CD4-positive, alpha-beta T cell treated with Interleukin-17A for 1 hour (primary cell): ENCODE data around the gene ENG.
A peak's percentile ranks its signal among the peaks of the same experiment; 100 is the strongest.
"Not testable (repeated sequence)": the region's sequence is repeated elsewhere in the genome, so short reads cannot be mapped to it uniquely, and the experiment has no call there.

ENCODE experiments used
- DNase-seq: peaks from one replicate; pipeline ENCODE4 v3.0.0-alpha.2; 2020

The ENG gene

DNA sequence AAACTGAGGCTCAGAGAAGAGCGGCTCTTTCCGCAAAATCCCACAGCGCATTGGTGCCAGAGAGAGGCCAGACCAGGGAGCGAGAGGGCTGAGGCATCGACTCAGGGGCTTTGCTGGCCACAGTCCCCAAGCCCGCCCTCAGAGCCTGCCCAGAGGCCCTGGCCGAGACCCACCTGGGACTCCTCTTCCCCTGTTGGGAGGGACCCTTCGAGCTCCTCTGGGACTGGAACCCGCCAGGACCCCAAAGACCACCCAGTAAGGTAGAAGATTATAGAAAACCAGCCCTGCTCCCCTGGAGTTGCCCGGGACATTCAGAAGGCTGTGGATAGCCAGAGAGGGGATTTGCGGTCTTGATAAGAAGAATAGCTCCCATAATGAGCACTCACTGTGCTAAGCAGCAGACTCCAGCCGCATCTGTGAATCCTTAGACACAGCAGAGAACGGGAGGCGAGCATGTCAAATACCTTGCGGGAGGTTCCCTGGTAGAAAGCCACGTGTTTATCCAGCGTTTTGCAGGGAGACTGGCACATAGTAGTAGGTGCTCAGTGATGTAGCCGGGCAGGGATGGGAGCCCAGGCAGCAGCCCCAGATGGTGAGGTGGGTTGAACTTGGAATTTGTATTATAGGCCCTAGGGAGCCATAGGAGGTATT lies 23.7 kb upstream of the ENG start:
- no peak for DNase-seq

- no peak for DNase-seq
These were observed 23.1 kb upstream of the ENG start, which contains the start of gene AK1 for GRCh38 chr9:127877566-127877998. Gene AK1 (minus strand): TSS chr9:127877675. CDS start chr9:127874617, 3,058 bp downstream.

DNA sequence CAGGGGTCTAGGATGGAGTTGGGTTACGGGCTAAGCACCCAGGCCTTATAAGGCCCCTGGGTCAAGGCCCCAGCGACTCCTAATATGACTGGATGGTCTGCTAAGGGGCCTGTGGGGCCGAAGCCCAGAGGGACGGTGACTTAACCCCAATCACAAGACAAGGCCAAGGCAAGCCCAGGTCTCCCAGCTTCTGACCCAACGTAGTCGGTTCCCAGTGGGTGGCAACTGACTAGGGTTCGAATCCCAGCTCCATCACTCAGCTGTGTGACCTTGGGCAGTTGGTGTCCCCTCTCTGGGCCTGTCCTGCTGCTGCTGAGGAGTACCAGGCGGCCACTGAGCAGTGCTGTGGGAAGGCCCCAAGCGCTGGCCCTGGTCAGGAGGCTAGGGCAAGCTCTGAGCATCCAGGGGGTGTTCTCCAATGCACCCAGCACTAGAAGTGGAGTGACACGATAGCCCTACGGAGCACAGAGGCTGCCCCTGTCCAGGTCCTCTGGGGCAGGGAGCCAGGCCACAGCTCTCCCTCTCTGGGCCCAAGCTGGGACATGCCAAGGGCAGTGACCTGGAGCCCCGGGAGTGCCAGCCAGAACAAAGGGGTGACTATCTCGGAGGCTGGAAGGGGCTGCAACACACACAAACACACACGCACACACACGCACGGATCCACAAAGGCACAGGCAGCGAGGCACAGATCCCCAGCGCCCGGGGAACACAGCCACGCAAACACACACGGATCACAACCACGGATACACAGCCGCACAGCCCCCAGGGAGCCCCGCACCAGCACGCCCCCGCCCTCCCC lies 22.5 kb upstream of the ENG start:
- no peak for DNase-seq

DNA sequence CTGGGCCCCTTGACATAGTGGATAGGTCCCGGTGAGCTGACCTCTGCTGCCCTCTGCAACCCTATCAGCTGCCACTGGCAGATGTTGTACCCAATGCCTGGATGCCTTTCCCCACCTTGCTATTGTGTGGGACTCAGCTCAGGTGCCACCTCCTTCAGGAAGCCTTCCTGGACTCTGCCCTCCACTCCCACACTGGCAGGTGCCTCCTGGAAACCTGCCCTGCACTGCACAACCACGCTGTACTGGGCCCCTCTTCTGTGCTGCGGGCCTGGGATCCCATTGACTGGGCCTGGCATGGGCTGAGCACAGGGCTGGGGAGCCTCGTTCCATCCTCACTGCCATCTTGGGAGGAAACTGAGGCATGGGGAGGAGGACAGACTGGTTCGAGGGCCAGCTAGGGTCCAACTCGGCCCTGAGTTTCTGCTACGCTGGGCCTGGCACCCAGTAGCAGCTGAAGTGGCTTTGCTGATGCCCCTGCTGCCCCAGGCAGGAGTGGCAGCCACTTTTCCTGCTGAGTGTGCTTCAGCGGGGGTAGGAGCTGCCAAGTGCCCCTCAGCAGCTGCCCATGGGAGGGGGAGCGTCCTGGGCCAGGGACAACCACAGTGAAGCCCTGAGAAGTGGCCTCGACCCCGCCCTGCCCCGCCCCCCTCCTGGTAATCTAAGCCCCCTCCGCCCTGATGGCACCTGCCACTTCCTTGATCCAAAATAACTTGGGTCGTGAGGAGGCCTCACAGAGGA lies 21.7 kb upstream of the ENG start:
- no peak for DNase-seq

GRCh38 chr9:127875306-127875966 lies 21.0 kb upstream of the ENG start:
- no peak for DNase-seq

GRCh38 chr9:127874301-127875221 lies 20.1 kb upstream of the ENG start:
- no peak for DNase-seq

- DNase-seq, result no peak
These were observed 19.4 kb upstream of the ENG start for GRCh38 chr9:127873886-127874285.

- DNase-seq, result no peak
These were observed 18.8 kb upstream of the ENG start for GRCh38 chr9:127873223-127873691.

- DNase-seq, result no peak
These were observed 18.1 kb upstream of the ENG start for GRCh38 chr9:127872369-127873222.

- no peak for DNase-seq
These were observed 17.1 kb upstream of the ENG start for GRCh38 chr9:127871531-127871930.

- no peak for DNase-seq
These were observed 16.4 kb upstream of the ENG start for GRCh38 chr9:127870887-127871286.

DNA sequence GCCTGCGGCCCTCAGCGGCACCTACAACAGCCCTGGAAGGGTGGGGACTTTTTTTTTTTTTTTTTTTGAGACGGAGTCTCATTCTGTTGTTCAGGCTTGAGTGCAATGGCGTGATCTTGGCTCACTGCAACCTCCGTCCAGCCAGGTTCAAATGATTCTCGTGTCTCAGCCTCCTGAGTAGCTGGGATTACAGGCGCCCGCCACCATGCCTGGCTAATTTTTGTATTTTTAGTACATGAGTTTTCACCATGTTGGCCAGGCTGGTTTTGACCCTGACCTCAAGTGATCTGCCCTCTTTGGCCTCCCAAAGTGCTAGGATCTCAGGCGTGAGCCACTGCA lies 15.7 kb upstream of the ENG start:
- DNase-seq, result not testable (repeated sequence)

DNA sequence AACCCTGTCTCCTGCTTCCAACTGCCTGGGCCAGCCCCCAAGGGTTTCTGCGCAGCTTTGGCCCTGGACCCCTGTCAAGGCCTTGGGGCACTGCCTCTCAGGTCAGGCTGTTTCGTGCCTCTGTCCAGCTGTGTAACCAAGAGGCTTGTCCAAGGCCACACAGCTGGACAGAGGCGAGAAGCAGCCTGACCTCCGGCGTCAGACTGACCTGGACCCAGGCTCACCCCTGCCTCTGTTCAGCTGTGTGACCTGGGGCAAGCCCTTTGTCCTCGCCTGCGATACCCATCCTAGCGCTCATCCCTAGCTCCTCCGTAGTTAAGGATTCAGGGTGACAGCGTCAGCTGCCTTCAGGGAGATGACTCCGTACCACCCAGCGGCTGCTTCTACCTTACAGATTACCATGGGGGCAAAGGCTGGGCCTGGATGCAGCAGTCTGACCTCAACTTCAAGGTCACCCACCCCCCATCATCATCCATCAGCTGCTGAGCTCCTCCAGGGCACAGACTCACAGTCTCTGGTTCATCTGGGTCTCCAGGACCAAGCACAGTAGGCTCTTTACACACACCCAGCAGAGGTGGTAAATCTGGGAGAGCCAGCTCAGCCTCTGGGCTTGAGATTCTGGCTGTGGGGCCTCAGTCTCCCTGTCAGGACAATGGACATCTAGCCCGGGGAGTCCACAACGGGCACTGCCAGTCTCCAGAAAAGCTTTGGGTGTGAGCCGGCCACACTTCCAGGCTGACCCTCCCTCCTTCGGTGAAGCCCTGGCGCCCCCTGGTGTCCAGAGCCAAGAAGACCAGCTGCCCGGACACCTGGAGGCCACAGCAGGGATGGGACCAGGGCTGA lies 15.1 kb upstream of the ENG start:
- DNase-seq, result peak; percentile 83

DNA sequence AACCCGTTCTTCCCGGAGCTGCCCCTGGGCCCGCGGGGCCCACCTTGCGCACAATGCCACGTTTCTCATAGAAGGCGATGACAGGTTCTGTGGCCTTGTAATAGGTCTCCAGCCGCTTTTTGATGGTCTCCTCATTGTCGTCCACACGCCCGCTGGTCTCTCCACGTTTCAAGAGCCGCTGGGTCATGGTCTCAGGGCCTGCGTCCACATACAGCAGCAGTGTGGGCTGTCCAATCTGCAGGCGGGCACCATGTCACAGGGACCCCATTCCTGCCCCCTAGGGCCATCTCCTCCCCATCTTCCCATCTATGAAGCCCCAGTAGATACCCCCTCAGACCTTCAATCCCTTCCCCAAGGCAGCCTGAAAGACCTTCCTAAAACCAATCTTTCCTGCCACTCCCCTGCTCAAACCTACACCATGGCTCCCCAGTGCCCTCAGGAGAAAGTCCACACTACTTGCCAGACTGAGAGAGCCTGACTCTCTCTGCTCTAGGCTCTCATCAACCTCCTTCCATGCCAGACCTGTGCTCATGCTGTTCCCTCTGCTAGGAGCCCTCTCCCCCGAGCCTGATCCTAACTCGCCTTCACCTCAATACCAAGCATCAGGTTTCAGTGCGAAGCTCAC lies 13.9 kb upstream of the ENG start:
- no peak for DNase-seq

DNA sequence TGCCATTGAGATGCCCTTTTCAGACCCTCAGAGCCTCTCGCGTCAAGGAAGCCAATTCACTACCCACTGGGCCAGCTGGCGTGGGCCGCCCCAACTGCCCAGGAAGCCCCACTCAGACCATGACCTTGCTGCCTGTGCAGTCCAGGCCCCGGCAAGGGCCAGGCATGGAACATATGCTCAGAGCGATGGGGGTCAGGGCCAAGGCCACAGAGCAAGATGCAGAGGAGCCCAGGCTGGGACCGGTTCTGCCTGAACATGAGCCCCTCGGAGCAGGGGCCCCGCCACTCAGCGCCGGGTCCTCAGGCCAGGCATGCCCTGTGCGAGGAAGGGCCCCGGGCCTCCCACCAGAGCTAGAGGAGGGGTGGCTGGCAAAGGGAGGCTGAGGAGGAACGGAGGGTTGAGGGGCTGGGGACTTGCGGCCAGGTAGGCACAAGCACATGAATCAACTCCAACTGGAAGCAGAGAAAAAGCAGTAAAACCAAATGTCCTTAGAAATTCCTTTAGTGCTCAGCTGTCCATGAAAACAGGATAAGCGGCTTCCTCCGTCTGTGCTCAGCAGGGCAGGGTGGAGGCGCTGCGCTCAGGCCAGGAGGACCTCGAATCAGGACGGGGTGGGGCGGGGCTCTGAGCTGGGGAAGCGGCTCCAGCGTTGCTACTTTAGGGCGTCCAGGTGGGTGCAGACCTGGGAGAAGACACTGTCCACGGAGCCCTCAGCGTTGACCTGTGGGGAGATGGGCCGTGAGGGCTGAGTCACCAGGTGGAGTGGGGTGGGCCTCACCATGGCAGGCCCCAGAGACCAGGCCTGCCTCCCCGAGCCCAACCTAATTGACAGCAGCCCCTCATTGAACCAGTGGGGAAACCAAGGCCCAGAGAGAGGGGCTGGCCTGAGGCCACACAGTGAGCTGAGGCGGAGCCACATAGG lies 13.2 kb upstream of the ENG start:
- no peak for DNase-seq

DNA sequence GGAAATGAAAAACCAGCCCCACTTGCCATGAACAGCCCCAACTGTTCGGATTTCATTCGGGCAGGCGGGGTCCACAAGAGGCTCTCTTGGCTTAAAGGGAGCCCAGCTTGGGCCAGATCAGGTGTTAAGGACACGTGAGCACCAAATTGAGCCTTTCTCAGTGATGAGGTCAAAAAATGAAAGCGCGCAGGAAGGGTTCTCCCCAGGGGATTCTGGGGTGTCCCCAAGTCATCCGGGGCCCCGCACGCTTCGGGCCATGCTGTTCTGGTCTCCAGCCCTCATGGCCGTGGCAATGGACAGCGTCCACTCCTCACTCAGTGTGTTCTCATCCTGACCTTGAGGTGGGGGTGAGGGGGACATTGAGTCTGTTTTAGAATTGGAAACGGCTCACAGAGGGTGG lies 12.1 kb upstream of the ENG start:
- no peak for DNase-seq

DNA sequence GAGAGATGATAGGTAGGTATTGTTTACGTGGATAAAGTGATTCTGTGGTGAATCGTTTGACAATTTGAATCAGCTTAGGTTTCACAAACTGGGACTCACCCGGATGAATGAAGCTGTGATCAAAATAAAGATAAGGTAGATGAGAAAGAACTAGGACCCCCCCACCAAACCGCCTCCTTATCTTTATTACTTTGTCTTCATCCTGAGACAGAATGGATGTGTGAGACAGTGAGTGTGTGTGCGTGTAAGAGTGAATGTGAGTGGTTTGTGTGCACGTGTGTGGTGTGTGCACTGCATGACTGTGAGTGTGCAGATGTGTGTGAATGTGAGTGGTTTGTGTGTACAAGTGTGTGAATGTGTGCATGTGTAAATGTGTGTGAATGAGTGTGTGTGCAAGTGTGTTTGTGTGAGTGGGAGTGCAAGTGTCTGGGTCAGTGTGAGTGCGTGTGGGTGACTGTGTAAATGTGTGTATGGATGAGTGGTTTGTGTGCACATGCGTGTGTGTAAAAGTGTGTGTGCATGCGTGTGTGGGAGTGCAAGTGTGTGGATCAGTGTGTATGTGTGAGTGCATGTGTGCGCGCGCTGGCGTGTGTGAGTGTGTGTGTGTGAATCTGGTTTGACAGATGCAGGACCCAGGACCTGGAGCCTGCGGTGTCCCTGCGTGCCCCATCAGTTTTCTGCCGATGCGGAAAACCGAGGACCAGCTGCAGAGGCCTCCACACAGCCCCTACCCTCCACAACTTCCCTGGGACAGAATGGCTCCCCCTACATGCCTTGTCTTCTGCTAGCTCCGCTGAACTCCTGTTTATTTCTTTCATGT lies 11.4 kb upstream of the ENG start:
- peak; percentile 23 for DNase-seq
